Activated gamma-delta T cell treated with anti-CD3 and anti-CD28 coated beads, Interleukin-2, amount 50 U/mL, for 16 hours (primary cell): ENCODE results near the gene GCLM.

ENCODE experiments used
- DNase-seq: peaks from one replicate; pipeline ENCODE4 v3.0.0-alpha.2; 2020; ENCODE audit warnings: low read depth

Gene GCLM

GRCh38 chr1:93846206-93846991 is 62.8 kb downstream of the GCLM start:
- DNase-seq, result peak; percentile 72

GRCh38 chr1:93845538-93846205 is 63.6 kb downstream of the GCLM start:
- no peak for DNase-seq

DNA sequence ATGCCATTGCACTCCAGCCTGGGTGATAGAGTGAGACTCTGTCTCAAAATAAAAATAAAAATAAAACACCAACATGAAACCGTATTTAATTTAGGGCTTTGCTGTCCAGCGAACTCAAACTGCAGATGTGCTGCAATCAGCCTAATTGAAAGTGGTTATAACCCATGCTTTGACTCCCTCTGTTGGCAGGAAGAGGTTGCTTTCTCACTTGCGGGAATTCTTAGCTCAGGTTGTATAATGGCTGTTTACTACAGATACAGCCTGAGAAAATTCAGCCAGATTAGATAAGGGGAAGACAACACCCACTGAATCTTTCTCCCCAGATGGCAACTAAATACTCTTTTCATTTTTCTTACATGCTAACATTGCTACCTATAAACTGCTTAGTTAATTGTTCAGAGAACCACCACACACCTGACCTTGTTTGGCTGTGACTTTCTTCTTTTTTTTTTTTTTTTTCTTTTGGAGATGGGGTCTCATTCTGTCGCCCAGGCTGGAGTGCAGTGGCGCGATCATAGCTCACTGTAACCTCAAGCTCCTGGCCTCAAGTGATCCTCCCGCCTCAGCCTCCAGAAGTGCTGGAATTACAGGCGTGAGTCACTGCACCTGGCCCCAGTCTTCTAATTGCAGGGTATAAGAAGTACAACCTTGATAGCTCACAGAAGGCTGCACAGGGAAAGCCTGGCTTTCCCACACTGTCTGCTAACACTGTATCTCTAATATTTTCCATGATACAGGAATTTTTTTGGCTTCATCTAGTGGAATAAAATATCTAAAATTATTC is 64.8 kb downstream of the GCLM start:
- peak; percentile 5 for DNase-seq

DNA sequence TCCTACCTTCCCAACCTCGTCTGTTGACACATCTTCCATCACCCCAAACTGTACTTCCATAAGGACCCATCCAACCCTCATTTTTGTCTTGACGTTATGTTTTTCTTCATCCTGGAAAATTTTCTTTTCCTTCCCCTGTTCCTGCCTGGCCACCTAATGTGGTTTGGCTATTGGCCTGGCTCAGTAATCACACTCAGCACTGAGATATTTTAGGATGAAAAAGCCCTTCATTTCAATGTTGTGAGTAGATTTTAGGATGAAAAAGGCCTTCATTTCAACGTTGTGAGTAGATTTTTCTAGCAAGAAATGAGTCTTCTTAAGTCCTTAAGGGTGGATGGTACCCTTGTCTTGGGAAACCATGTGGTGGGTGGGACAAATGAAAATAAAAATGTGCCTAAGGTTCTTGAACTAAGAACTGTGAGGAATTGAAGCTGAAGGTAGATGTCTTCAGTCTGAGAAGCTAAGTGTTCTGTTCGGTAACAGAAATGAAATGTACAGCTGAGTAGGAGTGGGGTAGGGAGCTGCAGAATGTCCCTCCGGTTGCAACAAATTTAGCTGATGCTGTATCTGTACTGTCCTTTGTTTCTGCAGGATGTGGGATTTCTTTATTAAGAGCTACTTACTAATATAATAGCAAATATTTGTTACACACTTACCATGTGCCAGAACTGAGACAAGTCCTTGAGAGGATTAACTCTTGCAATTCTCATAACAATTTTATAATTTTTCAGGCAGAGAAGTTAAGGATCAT is 66.3 kb downstream of the GCLM start:
- DNase-seq, result no peak

DNA sequence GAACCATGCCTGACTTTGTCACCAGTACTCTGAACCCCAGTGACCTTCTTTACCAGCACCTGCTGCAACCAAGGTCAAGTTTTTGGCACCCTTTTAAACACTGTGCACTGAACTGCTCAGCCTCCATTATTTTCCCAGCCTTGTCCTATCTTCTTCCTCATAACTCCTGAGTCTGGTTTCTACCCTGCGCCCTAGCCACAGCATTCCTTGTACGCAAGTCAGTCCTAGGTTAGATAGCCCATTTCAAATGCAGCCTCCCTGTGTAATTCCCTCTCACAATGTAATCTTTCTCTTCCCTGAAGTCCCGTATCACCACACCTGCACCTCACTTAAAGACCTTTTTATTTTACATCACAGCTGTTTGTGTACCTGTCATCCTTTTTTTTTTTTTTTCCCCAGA is 67.5 kb downstream of the GCLM start:
- DNase-seq, result no peak

- no peak for DNase-seq
Observed at GRCh38 chr1:93840956-93841482, 68.2 kb downstream of the GCLM start.

DNA sequence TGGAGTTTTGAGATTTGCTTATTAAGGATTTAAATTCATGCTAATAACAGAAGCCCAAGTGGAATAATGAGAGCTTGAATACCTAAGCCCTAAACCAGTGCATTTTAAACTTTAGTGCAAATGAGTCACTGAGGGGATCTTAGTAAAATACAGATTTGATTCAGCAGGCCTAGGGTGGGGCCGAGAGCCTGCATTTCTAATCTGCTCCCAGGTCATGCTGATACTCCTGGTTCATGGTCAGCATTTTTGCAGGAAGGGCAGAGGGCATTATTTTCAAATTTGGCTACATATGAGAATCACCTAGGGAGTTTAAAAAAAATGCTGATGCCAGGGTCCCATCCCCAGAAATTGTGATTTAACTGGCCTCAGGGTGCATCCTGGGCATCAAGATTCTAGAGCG is 69.5 kb downstream of the GCLM start:
- DNase-seq, result no peak

DNA sequence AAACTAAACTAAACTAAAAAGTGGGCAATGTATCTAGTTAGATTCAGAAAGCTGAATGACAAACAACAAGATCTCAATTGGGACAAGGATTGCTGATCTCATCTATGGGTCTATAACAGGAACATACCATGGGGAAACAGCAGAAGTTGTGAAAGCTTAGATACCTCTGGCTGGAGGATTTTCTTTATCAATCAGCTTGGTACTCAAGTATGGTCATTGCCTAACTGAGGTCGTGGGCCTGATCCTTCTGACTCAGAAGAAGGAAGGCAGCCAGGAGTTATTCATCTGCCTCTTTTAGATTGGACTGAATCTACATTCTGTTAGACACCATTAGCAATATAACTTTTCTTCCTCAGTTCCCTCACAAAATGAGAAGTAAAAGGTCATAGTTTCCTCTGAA is 69.9 kb downstream of the GCLM start:
- DNase-seq, result no peak

- no peak for DNase-seq
Observed at GRCh38 chr1:93837961-93838360, 71.3 kb downstream of the GCLM start.
